Measurements from ENCODE around the gene CEACAM18. TPM values are rescaled to one million over a fixed set of nuclear protein-coding genes. Genes with fewer than 3 reads are reported as not detected.

Gene CEACAM18
- total and polyA plus RNA-seq, 2 of the 8 experiments (the other 6 are each of a cell fraction or from before 2014, with no cell fraction given) = not detected

DNA sequence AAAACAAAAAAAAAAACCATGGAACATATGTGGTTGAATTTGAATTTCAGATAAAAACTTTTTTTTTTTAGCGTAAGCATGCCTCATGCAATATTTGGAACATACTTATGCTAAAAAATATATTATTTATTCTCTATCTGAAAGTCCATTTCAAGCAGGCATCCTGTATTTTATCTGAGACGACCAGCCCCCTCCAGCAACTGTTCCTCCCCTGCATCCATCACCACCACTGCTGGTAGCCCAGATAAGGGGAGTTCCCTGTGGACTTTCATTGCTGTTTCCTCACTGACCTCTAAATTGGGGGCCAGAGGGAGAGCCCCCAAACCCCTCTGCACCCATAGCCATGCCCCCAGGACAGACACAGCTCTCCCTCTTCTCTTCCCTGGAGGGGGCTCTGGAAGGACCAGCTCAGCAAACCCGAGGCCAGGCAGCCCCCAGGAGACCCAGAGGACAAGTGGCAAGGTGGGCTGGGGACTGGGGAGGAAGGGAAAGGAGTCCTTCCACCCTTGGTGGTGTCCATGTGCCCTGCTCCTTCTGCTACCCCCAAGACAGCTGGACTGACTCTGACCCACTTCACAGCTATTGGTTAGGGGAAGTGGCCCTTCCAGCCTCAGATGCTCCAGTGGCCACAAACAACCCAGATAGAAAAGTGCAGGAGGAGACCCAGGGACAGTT lies 29.9 kb downstream of the CEACAM18 start:
- ChIA-PET CTCF (ENCODE audit: partially characterized antibody) (interaction anchor here (0.6 kb wide), 1 partner anchor 974 kb away, joined by 3 read pairs; no protein-coding TSS in a partner anchor), POLR2A (ENCODE audit: partially characterized antibody) (interaction anchor here (0.6 kb wide), 1 partner anchor 677 kb away, joined by 3 read pairs; no protein-coding TSS in a partner anchor)
- Histone ChIP-seq H3K18ac (ENCODE audit: extremely low read depth, low read length) (no peak overlapping the region), H3K4ac (replicated peaks; ENCODE audit: insufficient read length, low read depth, low read length) (no peak overlapping the region), H3K27ac (ENCODE audit: low read depth, low read length) (no peak overlapping the region), H3K4me2 (ENCODE audit: insufficient read depth in 1 of 2, low read depth in 2 of 2, low read length in 2 of 2) (no peak overlapping the region), H4K20me1 (replicated peaks in 1 of 2; ENCODE audit: control insufficient read depth in 1 of 2, insufficient read depth in 2 of 2, low read length in 2 of 2) (no peaks in the 10 kb centered on the region), H4K91ac (replicated peaks; ENCODE audit: insufficient read length, low read length) (no peak overlapping the region), H3K56ac (replicated peaks; ENCODE audit: insufficient read length, low read depth, low read length) (no peak overlapping the region), H3K27me3 (replicated peaks in 1 of 4; ENCODE audit: control insufficient read depth in 3 of 4, extremely low read depth in 1 of 4, insufficient read depth in 3 of 4, low read length in 3 of 4) (no peaks in the 10 kb centered on the region), H2AFZ (ENCODE audit: low read length) (no peak overlapping the region), H2BK15ac (ENCODE audit: low read length) (no peak overlapping the region), H3K9ac (replicated peaks in 1 of 4; ENCODE audit: extremely low read depth in 1 of 4, low read depth in 3 of 4, low read length in 3 of 4) (no peak overlapping the region), H2BK12ac (ENCODE audit: low read depth, low read length) (no peak overlapping the region), H2AK5ac (ENCODE audit: low read depth, low read length) (no peak overlapping the region), H3K36me3 (ENCODE audit: control insufficient read depth in 2 of 4, insufficient read depth in 4 of 4, low read length in 3 of 4) (no peaks in the 10 kb centered on the region), H4K5ac (ENCODE audit: insufficient read length, low read depth, low read length) (no peak overlapping the region), H3K23ac (ENCODE audit: insufficient read length) (no peak overlapping the region), H3K14ac (ENCODE audit: insufficient read length) (no peak overlapping the region), H4K8ac (ENCODE audit: extremely low read depth, insufficient read depth, low read length) (no peak overlapping the region), H3K79me2 (ENCODE audit: control insufficient read depth in 1 of 2, insufficient read depth in 2 of 2, low read length in 2 of 2) (no peaks in the 10 kb centered on the region), H3K4me1 (replicated peaks in 1 of 4; ENCODE audit: control insufficient read depth in 3 of 4, insufficient read depth in 4 of 4, low read length in 3 of 4) (no peaks in the 10 kb centered on the region), H3K9me3 (ENCODE audit: insufficient read depth in 2 of 2, low read depth in 1 of 2, low read length in 1 of 2) (peaks cover 50 to 70% of the 10 kb centered on the region in 2 experiments), H3K4me3 (ENCODE audit: extremely low read depth in 1 of 4, insufficient read depth in 2 of 4, low read depth in 3 of 4, low read length in 4 of 4) (no peak overlapping the region), H2BK120ac (replicated peaks; ENCODE audit: low read depth, low read length) (no peak overlapping the region), H3K79me1 (ENCODE audit: low read depth, low read length) (no peaks in the 10 kb centered on the region), H2BK5ac (ENCODE audit: low read depth, low read length) (no peak overlapping the region), H3K23me2 (ENCODE audit: low read depth, low read length) (no peaks in the 10 kb centered on the region), H2BK20ac (ENCODE audit: low read length) (no peak overlapping the region)
- FAIRE-seq (no peak), DNase-seq (ENCODE audit: low read depth in 1 of 2, low spot score in 2 of 2) (no peak)
- no peak for TF ChIP-seq YY1 (IDR thresholded peaks at IDR 0.05; ENCODE audit: low read depth, low read length)
- no peak for TF ChIP-seq TEAD4 (IDR thresholded peaks at IDR 0.05; ENCODE audit: low read depth, low read length)
- no peak for TF ChIP-seq RXRA (IDR thresholded peaks at IDR 0.05; ENCODE audit: insufficient read depth, low read depth, low read length)
- no peak for TF ChIP-seq POLR2AphosphoS5 (IDR thresholded peaks at IDR 0.05; ENCODE audit: low read depth, low read length)
- TF ChIP-seq HDAC6 (IDR thresholded peaks at IDR 0.05; ENCODE audit: low read depth, low read length) = no peak
- TF ChIP-seq RFX5 (IDR thresholded peaks at IDR 0.05; ENCODE audit: borderline replicate concordance, low read depth, low read length) = no peak
- TF ChIP-seq SRF (IDR thresholded peaks at IDR 0.05; ENCODE audit: low read depth, low read length) = no peak
- no peak for TF ChIP-seq EGR1 (IDR thresholded peaks at IDR 0.05; ENCODE audit: borderline replicate concordance, low read depth, low read length)
- TF ChIP-seq GABPA (IDR thresholded peaks at IDR 0.05; ENCODE audit: borderline replicate concordance, insufficient read depth, low read length) = no peak
- 61% methylated on average over 3 of the region's 3 CpGs; no CpG with 5 or more reads in 1 of the 2 experiments for WGBS, 2 experiments (ENCODE audit: extremely low coverage in 1 of 2, insufficient coverage in 1 of 2, insufficient read length in 1 of 2, insufficient replicate concordance in 2 of 2, low coverage in 1 of 2, low lambda C conversion rate in 2 of 2, missing lambda C conversion rate in 1 of 2)

Data from H1 (cell line).